ENCODE measurements around the gene FBXW8.

FBXW8 gene

DNA sequence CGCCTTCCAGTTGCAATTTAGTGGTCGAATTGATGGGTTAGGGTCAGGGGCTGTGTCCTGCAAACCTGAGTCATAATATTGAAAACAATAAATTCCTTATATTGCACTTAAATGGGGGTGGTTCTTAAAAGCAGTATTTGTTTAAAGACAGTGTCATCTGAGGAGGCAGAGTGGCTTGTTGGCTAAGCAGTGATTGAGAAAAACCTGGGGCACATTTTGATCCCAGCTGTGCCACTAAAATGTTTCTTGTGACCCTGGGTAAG is 48.4 kb downstream of the FBXW8 start:
- DNase-seq = no peak

DNA sequence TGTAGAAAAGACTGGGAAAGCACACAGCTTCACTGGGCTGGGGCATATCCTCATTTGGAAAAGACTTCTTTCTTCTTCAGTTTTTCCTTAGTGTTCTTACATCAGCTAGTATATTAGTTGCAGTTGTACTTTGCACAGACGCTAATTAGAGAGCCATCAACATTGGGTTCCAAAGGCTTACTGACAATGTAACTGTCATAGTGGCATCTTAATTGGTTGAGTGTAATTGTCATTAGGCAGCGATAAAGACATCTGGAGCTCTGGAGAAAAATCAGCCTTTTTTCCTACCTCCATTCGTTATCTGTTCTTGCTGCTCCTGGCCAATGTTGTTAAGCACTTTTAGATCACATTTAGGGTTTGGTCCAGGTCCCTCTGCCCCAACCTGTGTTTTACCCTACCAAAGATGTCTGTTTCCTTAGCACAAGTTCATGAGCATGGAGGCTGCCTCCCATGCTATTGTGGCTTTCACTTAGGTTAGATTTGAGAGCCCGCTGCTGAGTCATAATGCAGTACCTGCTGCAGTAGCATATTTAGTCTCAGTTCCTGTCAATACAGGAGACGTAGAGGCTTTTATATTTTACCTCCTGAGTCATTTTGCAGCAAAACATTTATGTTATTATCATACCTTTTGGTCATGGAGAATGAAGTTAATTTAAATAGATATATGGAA is 49.2 kb downstream of the FBXW8 start:
- no peak for DNase-seq

DNA sequence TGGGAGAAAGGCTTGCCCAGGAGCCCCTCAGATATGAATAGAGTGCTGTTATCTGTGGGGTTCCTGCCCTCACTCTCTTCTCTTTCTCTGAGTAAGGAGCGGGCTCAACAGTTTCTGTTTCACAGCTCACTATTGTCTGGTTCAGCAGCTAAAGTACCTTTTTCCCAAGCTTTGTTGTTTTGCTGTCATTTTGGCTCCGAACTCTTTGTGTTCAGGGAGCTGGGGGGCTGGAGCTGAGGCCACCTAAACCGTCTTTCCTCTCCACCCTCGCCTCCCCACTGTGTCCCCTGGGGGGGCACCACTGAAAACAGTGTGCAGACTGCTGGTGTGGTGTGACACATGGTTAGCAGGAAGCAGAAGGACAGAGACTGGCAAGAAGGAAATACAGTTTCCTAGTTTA is 51.4 kb downstream of the FBXW8 start:
- no peak for DNase-seq

DNA sequence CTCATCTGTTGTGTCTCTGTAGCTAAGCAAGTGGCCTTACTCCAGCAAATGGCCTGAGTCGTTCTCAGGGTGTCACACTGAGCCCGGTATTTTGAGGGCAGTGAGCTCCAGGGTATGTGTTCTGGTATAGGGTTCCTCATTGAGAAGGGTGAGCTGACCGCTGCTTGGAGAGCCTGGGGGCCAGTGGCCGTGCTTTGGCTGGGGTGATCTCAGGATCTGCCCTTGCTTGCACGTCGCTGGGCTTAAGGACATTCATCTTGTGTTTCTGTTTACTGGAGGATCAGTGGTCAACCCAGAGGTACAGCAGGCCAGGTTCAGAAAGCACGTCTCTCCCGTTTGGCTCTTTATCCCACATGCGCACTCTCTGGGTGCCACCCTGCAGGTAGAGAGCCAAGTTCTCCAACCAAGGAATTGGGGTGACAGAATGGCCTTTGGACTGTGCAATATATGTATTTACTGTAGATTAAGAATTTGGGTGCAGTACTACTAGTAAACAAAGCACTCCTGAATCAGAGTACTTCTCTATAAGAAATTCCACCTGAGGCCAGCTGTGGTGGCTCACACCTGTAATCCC is 52.1 kb downstream of the FBXW8 start:
- no peak for DNase-seq

DNA sequence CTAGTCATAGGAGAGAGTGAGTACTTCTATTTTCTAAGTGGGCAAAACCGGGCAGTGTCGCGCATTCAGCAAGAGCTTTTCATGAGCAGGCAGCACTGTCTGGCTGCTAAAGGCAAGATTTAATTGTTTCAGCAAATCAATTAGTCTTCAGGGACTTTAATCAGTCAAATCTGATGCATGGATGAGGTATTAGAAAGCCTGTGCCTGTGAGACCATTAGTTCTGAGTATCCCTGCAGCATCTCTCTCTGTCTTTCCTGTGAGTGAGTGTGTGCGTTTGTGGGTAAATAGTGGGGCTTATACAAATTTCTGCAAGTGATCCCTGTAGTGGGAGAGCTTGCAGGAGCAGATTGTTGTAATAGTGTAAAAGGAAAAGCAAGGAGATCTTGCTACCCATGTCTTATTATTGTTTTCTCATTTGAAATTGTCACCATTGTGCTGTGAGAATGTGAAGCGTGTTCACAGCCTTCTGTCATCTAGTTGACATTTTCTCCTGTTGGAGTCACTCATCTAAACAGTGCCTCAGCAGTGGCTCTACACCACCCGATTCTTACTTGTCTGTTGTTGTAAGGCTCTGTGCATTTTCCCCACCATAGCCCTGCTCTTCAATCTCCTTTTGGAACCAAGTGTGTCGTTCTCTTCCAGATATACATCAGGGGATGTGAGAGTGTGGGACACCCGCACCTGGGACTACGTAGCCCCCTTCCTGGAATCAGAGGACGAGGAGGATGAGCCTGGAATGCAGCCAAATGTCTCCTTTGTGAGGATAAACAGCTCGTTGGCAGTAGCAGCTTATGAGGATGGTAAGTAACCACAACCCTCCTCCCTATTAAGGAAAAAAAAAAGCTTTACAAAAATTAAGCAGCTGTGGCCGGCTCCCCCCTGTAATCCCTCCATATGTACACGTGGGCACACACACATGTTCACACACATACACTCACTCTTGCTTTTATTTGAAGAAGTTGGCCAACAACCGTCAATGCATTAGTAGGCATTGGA is 53.6 kb downstream of the FBXW8 start:
- DNase-seq = no peak

DNA sequence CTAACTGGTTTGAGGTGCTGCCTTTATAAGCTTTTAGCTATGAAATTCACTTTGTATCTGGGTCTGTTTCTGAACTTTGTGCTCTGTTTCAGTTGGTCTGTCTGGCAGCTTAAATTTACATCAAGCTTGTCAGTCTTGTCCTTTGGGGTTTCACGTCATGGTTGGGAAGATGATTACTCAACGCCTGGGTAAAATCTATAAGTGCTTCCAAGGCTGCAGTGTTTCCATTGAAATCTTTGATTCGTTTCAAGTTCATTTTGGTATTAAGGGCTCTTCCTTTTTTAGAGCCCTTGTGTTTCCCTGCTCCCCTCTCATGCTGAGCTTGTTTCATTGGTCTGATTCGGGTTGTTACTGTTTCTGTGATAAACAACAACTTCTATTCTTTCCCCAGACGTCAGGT is 58.2 kb downstream of the FBXW8 start:
- DNase-seq = no peak

DNA sequence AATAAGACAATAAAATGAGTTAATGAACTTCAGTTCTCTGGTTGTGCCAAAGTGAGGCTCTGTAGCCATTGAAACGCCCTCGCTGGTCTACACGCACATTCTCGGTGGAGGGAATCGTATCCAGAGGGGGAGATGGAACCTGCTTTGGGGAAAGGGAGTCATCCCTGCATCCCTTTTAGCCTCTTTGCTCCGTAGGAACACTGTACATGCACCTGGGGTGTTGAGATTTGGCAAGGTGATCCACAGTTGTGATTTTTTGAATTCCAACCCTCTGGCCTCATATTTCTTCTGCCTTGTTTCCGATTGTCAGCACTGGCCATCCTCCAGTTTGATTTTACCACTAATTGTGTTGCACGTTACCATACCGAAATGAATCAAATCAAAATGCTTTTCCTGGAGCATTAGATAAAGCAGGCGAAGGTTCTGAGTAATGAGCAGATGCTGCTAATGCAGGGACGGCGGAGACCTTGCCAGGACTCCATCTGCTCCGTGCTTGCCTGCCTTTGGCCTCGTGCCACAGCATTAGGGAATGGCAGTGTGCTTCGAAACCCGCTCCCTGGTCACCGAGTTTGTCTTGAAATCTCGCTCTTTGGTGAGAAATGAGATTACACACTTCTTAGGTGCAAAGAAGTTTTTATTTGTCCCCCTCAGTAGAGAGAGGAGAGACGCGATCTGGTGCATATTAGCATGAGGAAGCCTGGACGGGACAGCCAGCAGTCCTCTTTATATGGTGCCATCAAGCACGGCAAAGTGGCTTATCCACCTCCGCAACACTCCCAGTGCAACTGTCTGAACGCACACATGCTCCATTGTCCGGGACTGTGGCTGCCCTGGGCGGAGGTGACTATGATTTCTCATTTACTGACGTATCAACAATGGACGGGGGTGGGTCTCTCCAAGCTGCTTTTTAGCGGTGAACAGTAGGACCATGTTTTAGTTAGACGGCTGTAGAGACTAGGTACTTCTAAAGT is 59.1 kb downstream of the FBXW8 start:
- no peak for DNase-seq

DNA sequence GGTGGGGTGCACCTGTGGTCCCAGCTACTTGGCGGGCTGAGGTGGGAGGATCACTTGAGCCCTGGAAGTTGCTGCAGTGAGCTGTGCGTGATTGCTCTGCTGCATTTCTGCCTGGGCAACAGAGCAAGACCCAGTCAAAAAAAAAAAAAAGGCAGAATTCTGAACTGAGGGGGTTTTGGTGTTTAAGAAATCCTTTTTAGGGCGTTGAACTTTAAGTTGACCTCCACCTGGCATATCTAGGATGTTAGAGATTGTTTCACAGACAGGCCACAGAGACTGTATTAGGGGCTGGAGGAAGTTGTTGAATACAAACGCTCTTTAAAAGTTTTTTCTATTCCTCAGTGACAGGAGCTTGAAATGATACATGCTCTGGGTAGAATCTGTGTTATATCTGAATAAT is 60.5 kb downstream of the FBXW8 start:
- DNase-seq = no peak

DNA sequence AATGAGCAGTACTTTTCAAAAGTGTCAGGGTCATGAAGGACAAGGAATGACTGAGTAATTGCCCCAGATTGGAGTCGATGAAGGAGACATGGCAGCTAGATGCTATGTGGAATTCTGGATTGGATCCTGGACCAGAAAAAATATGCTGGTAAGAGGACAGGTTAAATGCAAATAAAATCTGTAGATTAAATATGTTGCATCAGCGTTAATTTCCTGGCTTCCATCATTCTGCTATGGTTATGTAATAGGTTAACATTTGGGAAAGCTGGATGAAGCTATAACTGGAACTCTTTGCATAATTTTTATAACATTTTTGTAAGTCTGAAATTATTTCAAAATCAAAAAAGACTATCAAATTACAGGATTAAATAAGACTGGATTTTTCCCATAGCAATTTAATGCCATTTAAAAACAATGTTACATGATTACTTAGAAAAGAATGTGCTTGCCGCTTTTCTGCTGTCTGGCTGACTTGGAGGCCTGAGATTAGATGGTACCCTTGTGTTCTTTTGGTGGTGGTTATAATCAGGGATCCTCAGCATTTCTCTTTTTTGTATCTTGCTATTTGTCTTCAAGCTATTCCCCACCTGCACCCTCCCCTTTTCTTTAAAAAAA is 65.1 kb downstream of the FBXW8 start:
- DNase-seq = peak; percentile 42

DNA sequence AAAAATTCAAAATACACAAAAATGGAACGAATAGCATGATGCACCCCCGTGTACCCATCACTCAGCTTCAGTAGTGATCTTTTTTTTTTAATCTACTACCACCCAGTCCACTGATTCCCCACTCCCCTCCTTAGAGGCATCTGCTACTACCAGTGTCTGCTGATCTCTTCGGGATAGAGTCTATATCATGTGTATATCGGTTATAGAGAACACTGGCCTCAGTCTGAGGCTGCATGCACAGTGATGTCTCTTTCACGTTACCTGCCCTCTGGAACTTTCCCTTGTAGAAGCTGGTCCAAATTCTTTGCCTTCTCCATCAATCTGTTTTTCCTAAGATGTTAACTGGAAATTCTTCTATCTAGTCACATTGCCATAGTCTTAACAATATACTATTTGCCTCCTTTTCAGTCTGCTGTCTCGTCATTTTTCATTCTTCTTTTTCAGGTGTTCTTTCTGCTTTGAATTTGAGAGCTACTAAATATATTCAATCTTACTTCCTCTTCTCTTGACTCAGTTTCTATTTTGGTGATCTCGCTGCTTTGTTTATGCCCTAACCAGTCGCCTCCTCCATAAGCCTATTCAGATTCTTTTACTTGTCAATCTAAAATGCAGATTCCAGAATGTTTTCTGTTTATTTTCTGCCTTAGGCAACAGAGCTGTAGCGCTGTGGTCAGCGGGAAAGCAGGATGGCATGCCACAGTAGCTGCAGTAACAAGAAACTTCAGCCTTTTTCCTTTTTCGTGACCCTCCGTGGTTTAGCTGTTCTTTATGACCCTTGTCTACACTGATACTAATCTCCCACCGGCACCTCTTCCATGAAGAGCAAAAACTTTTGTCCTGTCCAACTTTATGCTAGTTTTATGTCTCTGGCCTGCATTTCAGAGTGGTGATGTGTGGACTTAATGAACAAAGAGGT is 67.0 kb downstream of the FBXW8 start:
- no peak for DNase-seq

DNA sequence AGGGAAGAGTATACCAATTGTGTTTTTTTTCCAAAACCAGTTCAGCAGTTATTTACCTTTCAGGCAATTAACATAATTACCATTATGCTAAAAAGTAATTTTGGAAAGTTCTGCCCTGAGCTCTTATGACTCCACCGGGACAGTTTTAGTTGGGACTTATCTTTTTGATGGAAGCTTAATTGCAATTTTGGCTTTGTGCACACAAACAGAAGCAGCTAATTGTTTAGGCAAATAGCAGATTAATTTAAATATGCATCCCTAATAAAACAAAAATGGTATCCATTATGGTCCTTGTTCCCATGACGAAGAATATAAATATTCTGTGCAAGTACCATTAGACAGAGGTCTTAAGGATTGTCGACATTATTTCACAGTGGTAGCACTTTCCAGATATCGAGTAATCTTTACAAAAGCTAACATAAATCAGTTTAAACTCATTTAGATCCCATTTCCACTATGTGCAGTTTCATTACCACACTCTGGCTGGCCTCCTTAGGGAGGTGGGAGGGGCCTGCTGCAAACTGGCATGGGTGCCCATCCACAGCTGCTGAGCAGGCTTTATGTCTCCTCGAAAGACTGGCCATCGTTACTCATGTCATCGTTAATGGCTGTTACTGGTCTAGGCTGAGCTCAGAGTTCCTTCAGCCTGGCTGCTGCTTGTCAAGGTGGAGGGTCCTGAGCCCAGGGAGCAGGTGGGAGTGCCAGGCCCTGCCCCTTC is 68.2 kb downstream of the FBXW8 start:
- peak; percentile 16 for DNase-seq

DNA sequence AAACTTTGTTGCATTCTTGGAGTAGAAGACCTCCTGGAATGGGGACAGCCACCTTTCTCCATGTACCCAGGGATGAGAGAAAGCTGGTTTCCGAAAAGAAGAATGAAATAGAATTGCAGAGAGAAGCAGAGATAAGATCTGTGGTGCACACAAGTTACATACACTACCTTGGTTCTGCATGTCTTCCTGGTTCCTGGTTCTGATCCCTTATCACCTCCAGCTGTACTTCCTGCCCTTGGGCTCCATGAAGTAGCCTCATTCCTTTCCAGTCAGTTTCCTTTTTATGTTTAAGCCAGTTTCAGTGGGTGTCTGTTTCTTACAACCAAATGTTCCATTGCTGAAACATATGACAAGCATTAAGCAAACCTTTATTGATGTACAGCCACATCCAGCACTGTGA is 69.3 kb downstream of the FBXW8 start:
- DNase-seq = no peak

DNA sequence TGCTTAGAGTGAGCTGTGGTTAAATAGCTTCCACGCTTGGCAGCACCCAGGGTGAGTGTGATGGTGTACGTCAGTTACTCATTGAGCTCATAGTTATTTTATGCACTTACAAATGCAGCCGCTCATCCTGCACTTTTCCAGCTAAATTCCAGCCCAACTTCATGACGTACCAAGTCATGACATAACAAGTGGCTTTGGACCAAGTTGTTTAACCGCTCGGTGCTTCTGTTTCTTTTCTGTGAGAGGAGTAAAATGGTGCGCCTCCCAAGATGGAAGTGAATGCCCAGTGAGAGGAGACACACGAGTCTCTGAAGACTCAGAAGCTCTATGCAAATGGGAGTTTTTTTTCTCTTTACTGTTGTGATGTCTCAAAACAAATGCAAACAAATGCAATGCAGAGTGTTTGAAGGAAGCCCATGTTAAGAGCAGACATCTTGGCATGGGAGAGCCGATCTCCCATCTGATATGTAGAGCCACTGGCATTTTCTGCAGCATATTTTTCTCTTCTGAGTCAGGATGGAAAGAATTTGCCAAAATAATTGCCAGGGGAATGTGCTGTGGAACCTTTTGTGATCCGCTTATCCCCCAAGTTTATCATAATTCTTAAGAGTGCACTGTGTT is 72.2 kb downstream of the FBXW8 start:
- DNase-seq = peak; percentile 48

DNA sequence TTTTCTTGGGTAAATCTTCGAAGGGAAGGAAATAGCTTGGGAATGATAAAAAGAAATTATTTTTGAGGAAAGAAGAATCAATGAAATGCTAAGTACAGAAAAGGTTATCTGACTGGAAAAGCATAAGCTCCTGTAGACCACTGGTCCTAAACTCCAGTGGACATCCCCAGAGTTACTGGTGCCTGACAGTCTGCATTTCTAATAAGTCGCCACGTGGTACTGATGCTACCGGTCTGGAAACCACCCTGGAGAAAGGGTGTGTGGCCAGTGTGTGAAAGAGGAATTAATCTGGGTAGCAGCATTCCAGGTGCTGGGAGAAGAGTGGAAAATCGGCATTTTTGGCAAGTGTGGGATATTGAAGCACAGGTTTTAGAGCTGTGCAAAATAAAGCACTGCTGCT is 73.3 kb downstream of the FBXW8 start:
- no peak for DNase-seq

DNA sequence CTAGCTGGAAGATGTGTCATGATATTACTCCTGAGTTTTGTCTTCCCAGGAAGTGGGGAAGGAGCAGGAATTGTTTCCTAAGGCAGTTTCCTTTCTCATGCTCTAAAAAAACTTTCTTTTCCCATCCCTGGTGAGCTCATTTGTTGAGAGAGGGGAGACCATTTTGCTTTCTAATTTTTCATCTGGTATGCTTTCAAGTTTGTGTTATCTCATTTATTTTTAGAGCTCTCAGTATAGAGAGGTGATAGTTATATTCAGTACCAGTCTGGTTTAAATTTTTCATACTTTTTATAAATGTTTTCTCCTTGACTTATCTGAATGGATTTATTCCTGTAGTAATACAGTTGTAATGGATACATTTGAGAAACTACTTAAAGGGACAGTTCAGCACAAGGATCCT is 79.6 kb downstream of the FBXW8 start:
- no peak for DNase-seq

DNA sequence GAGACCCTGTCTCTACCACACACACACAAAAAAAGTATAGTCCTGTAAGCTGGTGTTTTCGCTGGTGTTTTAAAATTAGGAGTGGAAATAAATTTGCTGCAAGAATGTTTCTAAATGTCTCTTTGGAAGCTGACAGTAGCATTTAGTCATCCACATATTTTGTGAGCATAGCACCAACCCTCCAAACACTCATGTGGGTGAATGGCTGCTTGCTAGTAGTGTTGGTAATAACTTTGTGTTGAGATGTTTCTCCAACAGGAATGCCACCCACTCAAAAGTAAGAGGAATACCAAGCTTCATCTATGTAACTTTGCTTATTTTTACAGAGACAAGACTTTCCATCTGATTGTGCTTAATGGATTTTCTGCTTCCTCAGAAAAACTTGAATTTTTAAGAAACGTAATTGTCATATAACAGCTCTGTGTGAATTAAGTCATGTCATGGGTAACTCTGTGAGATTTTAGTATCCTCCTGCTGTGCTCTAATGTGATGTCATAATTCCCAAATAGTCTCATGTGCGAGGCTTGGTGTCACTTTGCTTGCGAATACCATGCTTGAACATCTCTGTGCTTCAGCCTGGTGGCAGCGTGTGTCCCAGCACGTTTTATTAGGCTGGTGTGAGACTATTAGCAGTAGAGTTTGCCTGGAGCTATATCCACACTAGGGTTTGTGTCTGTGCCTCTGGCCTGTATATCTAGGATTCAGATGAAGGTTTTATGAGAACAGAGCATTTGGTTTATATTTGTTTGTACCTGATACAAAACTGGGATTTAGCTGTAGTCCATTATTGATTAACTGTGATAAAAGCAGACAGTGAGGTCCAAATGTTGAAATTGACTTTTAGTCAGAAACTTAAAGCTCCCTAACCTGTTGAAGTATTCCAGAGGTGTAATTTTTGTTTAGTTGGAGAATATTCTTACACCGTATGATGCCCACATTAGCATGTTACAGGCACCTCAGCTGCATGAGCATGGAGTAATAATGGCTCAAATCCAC is 80.5 kb downstream of the FBXW8 start:
- DNase-seq = no peak

DNA sequence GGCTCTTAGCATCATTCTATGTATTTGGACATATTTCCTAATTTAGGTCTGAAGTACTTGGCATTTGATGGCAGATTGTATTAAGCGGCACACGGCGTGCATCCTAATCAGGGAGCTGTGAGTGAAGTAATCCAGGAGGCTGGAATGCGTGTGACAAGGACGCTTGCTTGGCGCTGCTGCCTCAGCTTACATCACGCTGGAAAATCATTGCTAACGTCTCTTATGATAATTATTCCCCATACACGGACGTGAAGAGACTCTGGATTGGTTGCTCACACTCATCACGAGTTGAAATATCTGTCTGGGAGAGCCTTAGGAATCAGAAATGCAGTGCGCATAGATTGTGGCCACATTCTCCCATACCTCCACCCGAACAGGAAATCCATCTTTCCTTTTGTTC is 85.3 kb downstream of the FBXW8 start:
- no peak for DNase-seq

DNA sequence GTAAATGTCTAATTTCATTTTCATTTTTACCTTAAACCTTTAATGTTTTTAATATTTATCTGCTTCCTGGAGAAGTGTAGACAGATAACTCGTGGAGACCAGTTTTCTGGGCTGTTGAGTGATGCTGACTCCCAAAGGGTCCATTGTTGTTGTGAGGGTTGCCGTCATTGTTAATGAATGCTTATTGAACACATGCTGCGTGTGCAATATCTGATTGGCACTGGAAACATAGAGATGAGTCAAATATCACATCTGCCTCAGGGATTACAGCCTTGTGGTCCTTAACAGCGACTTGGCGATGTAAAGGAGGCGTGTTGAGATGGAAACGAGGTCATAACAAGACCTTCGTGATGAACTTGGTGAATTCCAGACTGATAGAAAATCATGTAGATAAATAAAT is 85.9 kb downstream of the FBXW8 start:
- no peak for DNase-seq

DNA sequence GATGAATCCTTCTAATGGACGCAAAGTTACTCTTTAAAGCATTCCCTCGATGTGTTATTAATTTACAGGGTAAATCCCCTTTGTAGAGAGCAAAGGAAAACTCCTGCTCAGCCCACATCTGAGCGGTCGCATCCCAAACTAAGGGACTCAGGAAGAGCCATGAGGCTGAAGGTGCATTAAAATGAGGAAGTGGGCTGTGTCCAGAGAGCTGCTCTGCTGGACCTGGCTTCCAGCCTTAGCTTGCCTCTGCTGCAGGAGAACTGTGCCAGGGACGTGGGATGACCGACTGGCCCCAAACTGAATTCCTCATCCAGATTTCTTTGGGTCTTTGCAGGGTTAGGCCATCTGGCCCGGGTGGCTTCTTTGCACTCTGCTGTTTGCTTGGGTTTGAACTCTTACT is 88.3 kb downstream of the FBXW8 start:
- DNase-seq = no peak

Measured in HCEC 1CT (cell line).